Testis (tissue), 3 donors: ENCODE measurements around the gene DNAH10. TPM values are rescaled to one million over a fixed set of nuclear protein-coding genes. Genes with fewer than 3 reads are reported as not detected.

Source experiments
- DNase-seq: peaks from one replicate; pipeline ENCODE4 v3.0.0-alpha.2; 2019
- H3K27ac ChIP-seq, 2 donors: fragments of 200-600 bp; sonication (generic); one replicate each; pipeline ENCODE4 v1.5.1; 2019
- H3K27me3 ChIP-seq: fragments of 200-600 bp; sonication (generic); one replicate; pipeline ENCODE4 v1.5.1; 2019
- H3K36me3 ChIP-seq: fragments of 200-600 bp; sonication (generic); one replicate; pipeline ENCODE4 v1.5.1; 2017; ENCODE audit warnings: low read depth; ENCODE audit errors: missing control alignments
- H3K4me1 ChIP-seq: fragments of 200-600 bp; sonication (generic); one replicate; pipeline ENCODE4 v1.5.1; 2019
- H3K4me3 ChIP-seq, 2 donors: fragments of 200-600 bp; sonication (generic); one replicate each; pipeline ENCODE4 v1.5.1; 2017 to 2019
- H3K9me3 ChIP-seq: fragments of 200-600 bp; sonication (generic); one replicate; pipeline ENCODE4 v1.5.1; 2017
- CTCF ChIP-seq, 3 experiments: fragments of 450-650 bp in 2 of 3; fragments of 200-600 bp in 1 of 3; sonication (generic) in 1 of 3; IDR thresholded peaks; one replicate each; pipeline ENCODE4 v1.5.1; 2016 to 2019; ENCODE audit warnings: antibody characterized with exemption in 3 of 3, mild to moderate bottlenecking in 2 of 3, moderate library complexity in 1 of 3
- POLR2A ChIP-seq: fragments of 450-650 bp; IDR thresholded peaks from one replicate; pipeline ENCODE4 v1.6.1; 2017; ENCODE audit warnings: antibody characterized with exemption, mild to moderate bottlenecking, moderate library complexity
- WGBS, 2 donors: methylation state at CpG; one replicate each; pipeline ENCODE4 v1.1.5; 2018; 5-methylcytosine and 5-hydroxymethylcytosine counted together
- intact Hi-C: fragments of 100-400 bp; cut with DNase I; formaldehyde crosslinking; loops from one replicate; pipeline ENCODE4 v1.15.1; 2023; ENCODE audit warnings: low total_unique reads
- polyA plus RNA-seq: library from polyadenylated mRNA; stranded (reverse); fragments of 350-450 nt; fragmentation: Illumina TruSeq; extraction: RNeasy Lipid Tissue Mini Kit (QIAGEN cat#74804); gene quantifications from one replicate; pipeline ENCODE4 v1.2.3, GENCODE V29; 2014; ENCODE audit warnings: low read depth, low replicate concordance; ENCODE audit not compliant: insufficient read depth
- total RNA-seq, 2 donors: library from RNA; depleted of rRNA; stranded (reverse); fragments of >200 nt; gene quantifications; one replicate each; pipeline ENCODE4 v1.2.3, GENCODE V29; 2016

The DNAH10 gene
- total and polyA plus RNA-seq, 3 donors from 2014 or later = 15.4 to 29.3 (median 24.3) TPM

GRCh38 chr12:123748661-123749060, 13.4 kb upstream of the DNAH10 start:
- DNase-seq = no peak
- no peaks in the 10 kb centered on the region for H3K4me1 ChIP-seq
- intact Hi-C loops = no loop called here
- no peaks in the 10 kb centered on the region for H3K36me3 ChIP-seq
- no peak overlapping the region for H3K27ac ChIP-seq
- TF ChIP-seq CTCF (IDR thresholded peaks at IDR 0.05) (no peak), POLR2A (no peak)
- no peaks in the 10 kb centered on the region for H3K27me3 ChIP-seq
- no peaks in the 10 kb centered on the region for H3K9me3 ChIP-seq
- 82 to 92% methylated on average over 4 of the region's 4 CpGs for WGBS, 2 donors
- no peak overlapping the region for H3K4me3 ChIP-seq

- Histone ChIP-seq H3K27ac (no peak overlapping the region), H3K4me3 (no peak overlapping the region), H3K27me3 (no peaks in the 10 kb centered on the region), H3K9me3 (no peaks in the 10 kb centered on the region), H3K36me3 (no peaks in the 10 kb centered on the region), H3K4me1 (no peaks in the 10 kb centered on the region)
- TF ChIP-seq POLR2A (no peak), CTCF (IDR thresholded peaks at IDR 0.05) (no peak)
- 96 to 97% methylated on average over 9 to 10 of the region's 10 CpGs for WGBS, 2 donors
- DNase-seq = no peak
- intact Hi-C loops = no loop called here
Measured at GRCh38 chr12:123749355-123749754, 12.7 kb upstream of the DNAH10 start.

GRCh38 chr12:123750159-123750656, 11.9 kb upstream of the DNAH10 start:
- intact Hi-C loops = no loop called here
- no peak for DNase-seq
- WGBS, 2 donors = 95 to 96% methylated on average over 7 to 8 of the region's 8 CpGs
- Histone ChIP-seq H3K27me3 (no peaks in the 10 kb centered on the region), H3K36me3 (no peaks in the 10 kb centered on the region), H3K9me3 (no peaks in the 10 kb centered on the region), H3K4me3 (no peak overlapping the region), H3K27ac (no peak overlapping the region), H3K4me1 (no peaks in the 10 kb centered on the region)
- TF ChIP-seq CTCF (IDR thresholded peaks at IDR 0.05) = no peak
- TF ChIP-seq POLR2A = no peak

DNA sequence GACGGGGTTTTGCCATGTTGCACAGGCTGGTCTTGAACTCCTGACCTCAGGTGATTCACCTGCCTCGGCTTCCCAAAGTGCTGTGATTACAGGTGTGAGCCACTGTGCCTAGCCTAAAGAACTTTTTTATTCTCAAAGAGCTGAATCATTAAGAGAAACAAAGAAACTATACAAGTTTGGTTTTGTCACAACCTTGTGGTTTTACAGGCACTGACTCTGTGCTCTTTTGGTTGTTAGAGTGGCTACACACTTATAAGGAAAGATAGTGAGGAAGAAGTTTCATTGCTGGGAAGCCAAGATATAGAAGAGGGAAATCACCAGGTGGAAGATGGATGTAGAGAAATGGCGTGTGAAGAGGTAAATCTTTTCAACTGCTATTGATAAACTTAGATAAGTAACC, 10.1 kb upstream of the DNAH10 start:
- H3K36me3 ChIP-seq = no peaks in the 10 kb centered on the region
- no peaks in the 10 kb centered on the region for H3K27me3 ChIP-seq
- intact Hi-C loops = no loop called here
- H3K4me1 ChIP-seq = no peaks in the 10 kb centered on the region
- no peak for DNase-seq
- no peaks in the 10 kb centered on the region for H3K9me3 ChIP-seq
- no peak overlapping the region for H3K4me3 ChIP-seq
- WGBS, 2 donors = 88 to 93% methylated on average over 3 of the region's 3 CpGs
- TF ChIP-seq CTCF (IDR thresholded peaks at IDR 0.05) (no peak), POLR2A (no peak)
- no peak overlapping the region for H3K27ac ChIP-seq

DNA sequence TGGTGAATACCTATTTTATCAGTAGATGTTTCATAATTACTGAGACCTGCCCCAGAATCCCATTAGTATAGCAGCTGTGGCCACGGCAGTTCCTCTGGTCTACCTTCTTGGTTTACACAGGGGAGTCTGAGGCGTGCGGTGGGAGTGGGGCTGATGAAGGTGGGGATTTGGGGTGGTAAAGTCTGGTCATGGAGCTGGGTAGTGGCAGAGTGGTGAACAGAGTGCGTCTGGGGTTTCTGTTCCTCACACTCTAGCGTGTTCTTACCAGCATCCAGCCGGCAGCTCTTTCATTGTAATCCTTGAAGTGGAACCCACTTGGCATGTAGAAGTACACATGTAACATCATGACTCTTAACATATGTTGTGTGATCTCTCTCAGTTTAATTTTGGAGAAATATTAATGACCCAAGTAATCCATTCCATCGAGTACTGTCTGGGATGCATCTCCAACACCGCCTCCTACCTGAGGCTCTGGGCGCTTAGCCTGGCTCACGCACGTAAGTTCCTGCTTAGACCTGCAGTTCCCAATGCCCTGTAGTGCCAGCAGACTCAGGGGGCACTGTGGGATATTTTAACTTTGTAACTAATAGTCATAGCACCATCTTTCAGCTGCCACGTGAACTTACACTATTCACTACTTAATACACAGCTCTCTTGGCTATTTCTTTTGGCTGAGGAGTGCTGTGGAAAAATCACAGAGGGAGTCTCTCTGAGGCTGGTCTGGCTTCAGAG, 7.9 kb upstream of the DNAH10 start:
- H3K4me1 ChIP-seq = no peaks in the 10 kb centered on the region
- H3K36me3 ChIP-seq = no peaks in the 10 kb centered on the region
- 90 to 92% methylated on average over 12 of the region's 12 CpGs for WGBS, 2 donors
- TF ChIP-seq POLR2A (no peak), CTCF (IDR thresholded peaks at IDR 0.05) (no peak)
- H3K4me3 ChIP-seq = no peak overlapping the region
- H3K9me3 ChIP-seq = no peaks in the 10 kb centered on the region
- intact Hi-C loops = no loop called here
- DNase-seq = no peak
- no peak overlapping the region for H3K27ac ChIP-seq
- H3K27me3 ChIP-seq = no peaks in the 10 kb centered on the region
